Mucosa of stomach (tissue), 1 donor: ENCODE measurements around the gene ADAMTS17.

ENCODE experiments used
- H3K27me3 ChIP-seq: one replicate; pipeline ENCODE4 v1.7.0; 2013; ENCODE audit warnings: mild to moderate bottlenecking, low read length; ENCODE audit not compliant: control insufficient read depth, insufficient read depth
- H3K36me3 ChIP-seq: one replicate; pipeline ENCODE4 v1.7.0; 2013; ENCODE audit warnings: low read length; ENCODE audit not compliant: control insufficient read depth, insufficient read depth
- H3K4me1 ChIP-seq: one replicate; pipeline ENCODE4 v1.7.0; 2013; ENCODE audit warnings: mild to moderate bottlenecking, low read length; ENCODE audit not compliant: control insufficient read depth, insufficient read depth
- H3K4me3 ChIP-seq: one replicate; pipeline ENCODE4 v1.7.0; 2013; ENCODE audit warnings: low read length
- H3K9ac ChIP-seq: one replicate; pipeline ENCODE4 v1.7.0; 2013; ENCODE audit warnings: mild to moderate bottlenecking, low read length, moderate library complexity
- H3K9me3 ChIP-seq: one replicate; pipeline ENCODE4 v1.7.0; 2013; ENCODE audit warnings: mild to moderate bottlenecking, low read length, moderate library complexity; ENCODE audit not compliant: control insufficient read depth
- donor health status: Pancreatic carcinoma.

Gene ADAMTS17

DNA sequence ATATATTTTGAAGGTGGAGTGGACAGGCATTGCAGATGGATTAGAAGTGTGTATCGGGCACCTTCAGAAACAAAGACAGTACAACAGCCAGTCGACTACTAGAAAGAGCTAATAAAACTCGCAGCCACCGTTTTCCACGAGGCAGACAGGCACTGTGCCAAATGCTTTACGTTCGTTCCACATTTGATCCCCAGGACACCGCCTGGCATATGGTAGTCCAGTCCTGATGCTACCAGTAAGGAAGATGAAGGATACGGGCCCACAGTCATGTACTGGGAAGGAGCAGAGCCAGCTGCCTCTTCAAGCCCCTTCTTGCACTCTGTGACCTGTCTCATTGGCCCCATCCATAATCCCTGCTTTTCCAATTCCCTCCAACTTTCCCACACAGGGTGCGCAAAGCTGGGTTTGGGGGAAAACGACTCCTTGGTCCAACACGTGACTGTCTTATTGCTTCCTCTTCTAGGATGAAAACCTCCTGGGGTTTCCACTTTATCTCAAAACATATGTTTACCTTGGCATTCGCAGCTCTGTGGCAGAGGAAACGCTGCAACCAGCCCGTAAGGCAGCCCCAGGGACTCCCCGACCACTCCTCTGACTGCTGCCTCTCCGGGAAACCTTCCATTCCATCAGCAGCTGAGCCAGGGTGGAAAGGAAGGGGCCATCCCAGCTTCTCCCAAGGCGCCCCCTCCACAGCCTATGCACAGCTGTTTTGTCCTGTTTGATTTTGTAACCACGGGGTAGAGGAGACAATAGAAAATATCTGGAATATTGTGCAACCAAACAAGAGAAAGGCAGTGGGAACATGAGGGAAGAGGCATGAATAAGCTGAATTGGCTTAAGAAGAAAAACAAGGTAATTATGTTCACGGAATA lies 107.4 kb downstream of the ADAMTS17 start:
- no peaks in the 10 kb centered on the region for H3K9me3 ChIP-seq
- H3K4me1 ChIP-seq = peaks cover 10% of the 10 kb centered on the region
- no peak overlapping the region for H3K9ac ChIP-seq
- H3K4me3 ChIP-seq = no peak overlapping the region
- H3K27me3 ChIP-seq = no peaks in the 10 kb centered on the region
- no peaks in the 10 kb centered on the region for H3K36me3 ChIP-seq

DNA sequence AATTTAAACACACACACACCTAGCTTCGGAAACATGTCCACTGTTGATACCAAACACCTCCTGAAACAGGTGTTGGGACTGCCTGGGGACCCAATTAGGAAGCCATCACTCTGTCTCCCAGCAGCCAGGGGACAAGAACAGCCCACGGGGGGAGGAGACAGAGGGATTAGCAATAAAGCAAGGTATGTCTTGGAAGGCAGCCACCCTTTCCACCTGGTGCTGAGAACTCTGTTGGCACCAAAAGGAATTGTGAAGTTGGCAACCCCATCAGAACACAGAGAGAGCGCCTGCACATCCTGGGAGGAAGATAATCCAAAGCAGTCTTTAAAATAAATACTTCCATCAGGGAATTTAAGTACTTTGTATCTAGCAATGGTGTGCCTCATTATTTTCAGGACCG lies 111.0 kb downstream of the ADAMTS17 start:
- H3K9me3 ChIP-seq = no peaks in the 10 kb centered on the region
- H3K27me3 ChIP-seq = no peaks in the 10 kb centered on the region
- H3K4me1 ChIP-seq = peaks cover 10% of the 10 kb centered on the region
- no peaks in the 10 kb centered on the region for H3K36me3 ChIP-seq
- no peak overlapping the region for H3K4me3 ChIP-seq
- H3K9ac ChIP-seq = no peak overlapping the region

DNA sequence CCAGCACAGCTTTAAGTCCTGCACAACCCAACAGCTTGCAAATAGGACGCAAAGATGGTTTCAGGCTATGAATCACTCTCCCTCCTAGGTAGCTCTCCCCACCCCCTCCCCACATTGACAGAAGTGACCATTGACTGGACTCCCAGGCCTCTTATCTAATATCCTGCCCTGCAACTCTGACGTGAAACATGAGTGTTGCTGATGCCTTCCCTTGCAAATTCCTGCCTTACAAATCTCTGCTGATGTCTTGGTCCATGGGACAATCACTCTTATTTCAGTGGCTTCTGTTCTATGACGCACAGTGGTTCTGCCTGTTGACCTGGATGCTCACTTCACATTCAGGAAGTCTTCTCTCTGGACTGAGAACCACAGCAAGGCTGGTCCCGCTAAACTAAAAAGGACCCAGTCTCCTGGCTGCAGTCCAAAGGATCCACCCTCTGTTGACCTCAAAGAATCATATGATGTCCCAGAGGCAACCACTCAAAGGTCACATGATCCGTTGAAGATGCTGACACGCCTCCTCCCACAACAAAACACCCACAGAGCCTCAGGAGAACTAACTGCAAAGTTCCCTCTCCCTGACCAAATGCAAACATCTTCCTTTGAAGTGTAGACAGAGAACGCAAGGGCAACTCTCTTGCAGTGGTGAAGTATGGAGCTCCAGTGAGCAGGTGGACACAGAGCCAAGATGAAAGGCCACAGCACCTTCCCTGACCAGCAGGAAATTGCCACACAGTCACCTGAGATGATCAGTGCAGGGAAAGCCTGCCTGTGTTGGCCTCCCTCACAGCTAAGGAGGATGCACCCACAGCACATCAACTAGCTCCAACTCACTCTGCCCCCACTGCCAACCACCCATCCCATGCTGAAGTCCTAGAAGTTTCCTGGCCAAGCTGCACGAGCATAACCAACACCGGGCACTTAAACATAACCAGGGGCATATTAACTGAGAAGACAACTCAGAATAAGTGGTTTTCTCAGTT lies 112.3 kb downstream of the ADAMTS17 start:
- H3K4me1 ChIP-seq = peaks cover 3% of the 10 kb centered on the region
- H3K27me3 ChIP-seq = no peaks in the 10 kb centered on the region
- no peak overlapping the region for H3K9ac ChIP-seq
- H3K9me3 ChIP-seq = no peaks in the 10 kb centered on the region
- no peaks in the 10 kb centered on the region for H3K36me3 ChIP-seq
- no peak overlapping the region for H3K4me3 ChIP-seq

DNA sequence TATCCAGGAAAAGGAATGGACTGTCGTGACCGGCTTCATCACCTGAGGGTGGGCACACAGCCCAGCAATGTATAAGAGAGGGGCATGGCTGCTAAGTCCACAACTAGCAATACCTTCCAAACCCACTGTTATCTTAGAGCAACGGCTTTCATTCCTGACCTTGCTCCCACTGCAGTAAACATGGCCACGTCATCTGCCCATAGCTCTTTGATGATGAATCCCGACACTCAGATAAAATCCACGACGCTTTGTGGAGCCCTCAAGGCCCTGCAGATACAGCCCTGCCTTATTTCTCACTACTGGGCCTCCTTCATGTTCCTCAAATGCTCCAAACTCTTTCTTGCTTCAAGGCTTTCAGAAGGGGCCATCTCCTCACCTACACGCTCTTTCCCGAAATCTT lies 114.0 kb downstream of the ADAMTS17 start:
- Histone ChIP-seq H3K9me3 (no peaks in the 10 kb centered on the region), H3K4me1 (no peaks in the 10 kb centered on the region), H3K36me3 (no peaks in the 10 kb centered on the region), H3K27me3 (no peaks in the 10 kb centered on the region), H3K4me3 (no peak overlapping the region), H3K9ac (no peak overlapping the region)

DNA sequence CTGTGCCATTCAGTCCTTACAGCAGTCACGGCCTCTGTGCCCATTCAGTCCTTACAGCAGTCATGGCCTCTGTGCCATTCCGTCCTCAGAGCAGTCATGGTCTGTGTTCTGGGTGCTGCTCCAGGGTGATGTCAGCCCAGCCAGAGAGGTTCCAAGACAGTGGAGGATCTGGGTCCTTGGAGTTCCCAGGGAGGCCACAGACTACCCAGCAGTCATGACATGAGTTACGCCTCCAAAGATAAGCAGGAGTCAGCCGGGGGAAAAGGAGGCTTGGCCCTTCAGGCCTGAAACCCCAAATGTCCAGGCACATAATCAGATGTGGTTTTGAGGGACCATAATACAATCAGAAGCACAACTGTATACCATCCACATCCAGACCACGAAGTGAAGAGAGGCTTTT lies 115.7 kb downstream of the ADAMTS17 start:
- H3K4me3 ChIP-seq = no peak overlapping the region
- no peaks in the 10 kb centered on the region for H3K9me3 ChIP-seq
- H3K4me1 ChIP-seq = no peaks in the 10 kb centered on the region
- H3K27me3 ChIP-seq = no peaks in the 10 kb centered on the region
- H3K9ac ChIP-seq = no peak overlapping the region
- H3K36me3 ChIP-seq = no peaks in the 10 kb centered on the region

DNA sequence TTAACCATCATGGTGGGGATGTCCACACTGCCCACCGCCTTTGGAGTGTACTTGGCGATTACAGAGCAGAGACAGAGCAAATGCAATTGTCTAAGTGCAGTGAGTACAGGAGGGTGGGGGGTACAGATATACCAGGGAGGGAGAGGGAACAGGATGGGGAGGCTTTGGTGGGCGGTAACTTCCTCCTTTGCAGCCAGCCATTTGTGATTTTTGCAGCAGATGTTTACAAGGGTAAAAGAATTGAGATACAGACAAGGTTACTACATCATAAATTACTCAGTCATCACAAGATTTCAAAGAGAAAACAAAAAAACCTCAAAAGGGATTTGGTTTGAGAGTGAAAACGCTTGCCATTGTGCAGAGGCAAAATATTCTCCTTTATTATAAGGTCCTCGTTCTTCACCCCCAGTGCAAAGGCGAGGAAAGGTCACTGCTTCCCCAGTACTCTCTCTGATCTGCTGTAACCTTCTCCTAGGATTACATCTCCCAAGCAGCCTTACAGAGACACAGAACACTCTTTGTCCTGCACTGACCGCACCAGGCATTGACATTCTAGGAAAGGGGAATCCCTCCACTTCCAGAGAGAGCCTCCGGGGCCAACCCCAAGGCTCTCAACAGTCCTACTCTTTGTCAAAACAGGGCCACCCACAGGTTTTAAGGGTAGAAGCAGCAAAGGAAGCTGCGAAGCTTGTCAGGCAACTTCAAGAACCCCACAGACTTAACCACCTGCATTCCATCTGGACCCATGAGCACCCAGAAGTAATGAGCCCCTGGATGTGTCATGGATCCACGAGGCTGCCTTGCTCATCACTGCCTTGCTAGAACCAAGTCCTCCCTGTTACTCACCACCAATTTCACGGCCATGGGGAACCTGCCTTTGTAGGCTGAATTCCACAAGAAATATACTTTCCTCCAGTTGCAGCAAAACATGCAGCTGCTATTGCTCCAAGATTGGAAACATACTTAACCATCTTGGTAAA lies 117.3 kb downstream of the ADAMTS17 start:
- H3K4me1 ChIP-seq = no peaks in the 10 kb centered on the region

DNA sequence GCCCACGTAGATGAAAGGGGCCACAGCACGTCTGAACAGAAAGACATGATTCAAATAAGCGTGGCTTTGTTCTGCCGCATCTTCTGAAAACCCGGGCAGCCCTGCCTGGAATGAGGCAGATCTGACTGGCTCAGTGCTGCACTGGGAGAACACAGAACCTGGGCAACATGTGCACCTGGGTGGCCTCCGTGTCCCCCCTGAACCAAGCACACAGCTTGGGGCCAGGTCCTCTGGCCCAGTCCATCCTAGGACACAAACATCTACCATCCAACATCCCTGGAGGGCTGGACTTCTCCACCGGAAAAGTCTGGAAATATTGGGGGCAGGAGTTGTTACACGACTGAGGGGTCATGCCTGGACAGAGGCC lies 119.4 kb downstream of the ADAMTS17 start:
- H3K9me3 ChIP-seq = no peaks in the 10 kb centered on the region
- H3K4me1 ChIP-seq = no peaks in the 10 kb centered on the region
- no peaks in the 10 kb centered on the region for H3K36me3 ChIP-seq
- H3K27me3 ChIP-seq = no peaks in the 10 kb centered on the region
- H3K9ac ChIP-seq = no peak overlapping the region
- no peak overlapping the region for H3K4me3 ChIP-seq

More for the DNA sequence above, 117.3 kb downstream of the ADAMTS17 start:
- Histone ChIP-seq H3K9me3 (no peaks in the 10 kb centered on the region), H3K36me3 (no peaks in the 10 kb centered on the region), H3K4me3 (no peak overlapping the region), H3K27me3 (no peaks in the 10 kb centered on the region), H3K9ac (no peak overlapping the region)

DNA sequence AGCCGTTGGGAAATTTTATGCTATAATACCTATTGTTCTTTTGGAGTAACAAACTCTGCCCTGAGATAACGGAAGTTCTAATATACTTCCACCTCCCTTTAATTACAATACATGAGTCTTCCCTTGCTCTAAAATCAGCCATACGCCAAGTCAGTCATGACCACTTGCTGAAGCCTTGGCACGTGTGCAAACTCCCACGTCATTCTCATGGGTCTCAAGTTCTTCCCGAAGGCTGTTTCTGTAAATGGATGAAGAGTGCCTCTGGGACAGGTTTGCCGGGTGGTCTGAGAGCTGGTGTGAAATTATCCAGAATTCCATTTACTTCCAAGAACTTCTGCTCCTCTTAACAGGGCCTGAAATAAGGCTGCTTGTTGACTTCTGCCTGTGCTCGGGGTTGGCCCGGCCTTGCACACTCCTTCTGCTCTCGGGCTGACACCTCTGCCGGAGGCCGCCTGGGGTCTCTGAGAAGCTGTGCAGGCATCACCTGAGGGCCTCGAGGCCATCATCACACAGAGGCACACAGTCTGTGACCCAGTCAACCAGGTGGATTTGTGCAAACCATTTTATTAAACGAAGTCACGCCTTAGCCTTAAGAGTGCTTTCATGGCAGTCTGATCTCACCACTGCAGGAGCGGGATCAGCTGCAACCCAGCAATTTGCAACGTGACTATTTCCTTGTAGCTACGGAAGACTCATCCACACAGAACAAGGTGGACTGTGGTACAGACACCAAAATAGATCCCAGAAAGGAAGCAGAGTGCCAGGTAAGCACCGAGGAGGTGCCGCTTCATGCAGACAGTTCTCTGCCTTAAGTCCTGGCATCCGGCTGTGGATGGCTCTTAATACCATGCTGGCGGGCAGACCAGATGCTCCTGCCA lies 120.1 kb downstream of the ADAMTS17 start:
- no peak overlapping the region for H3K9ac ChIP-seq
- H3K36me3 ChIP-seq = no peaks in the 10 kb centered on the region
- peaks cover under 1% of the 10 kb centered on the region for H3K4me1 ChIP-seq
- no peaks in the 10 kb centered on the region for H3K9me3 ChIP-seq
- H3K27me3 ChIP-seq = no peaks in the 10 kb centered on the region
- no peak overlapping the region for H3K4me3 ChIP-seq

DNA sequence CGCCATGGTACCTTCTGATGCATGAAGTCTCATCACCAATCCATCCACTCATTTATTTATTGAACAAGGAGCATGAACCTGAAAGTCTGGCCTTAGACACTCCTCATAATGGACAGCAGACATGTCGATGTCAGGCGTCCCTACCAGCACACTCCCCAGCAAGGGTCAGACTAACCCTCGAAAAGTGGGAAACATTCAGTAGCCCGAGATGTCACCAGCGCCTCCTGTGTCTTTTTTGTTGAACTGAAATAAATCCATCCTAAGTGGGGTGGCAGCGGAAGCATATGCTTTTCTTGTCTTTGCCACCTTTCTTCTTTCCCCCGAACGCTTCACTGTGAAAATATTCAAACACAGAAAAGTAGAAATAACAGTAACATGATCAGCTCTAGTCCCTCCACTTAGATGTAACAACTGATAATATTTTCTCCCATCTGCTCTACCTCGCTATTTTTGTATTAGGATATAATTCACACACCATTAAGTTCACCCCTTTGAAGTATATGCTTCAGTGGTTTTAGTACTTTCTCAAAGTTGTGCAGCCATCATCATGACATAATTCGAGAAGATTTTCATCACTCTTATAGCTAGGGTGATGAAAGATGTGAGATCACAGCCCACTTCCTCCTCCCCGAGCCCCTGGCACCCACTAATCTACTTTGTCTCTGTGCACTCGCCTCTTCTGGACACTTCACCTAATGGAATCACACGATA lies 121.6 kb downstream of the ADAMTS17 start:
- H3K9me3 ChIP-seq = no peaks in the 10 kb centered on the region
- H3K9ac ChIP-seq = no peak overlapping the region
- no peaks in the 10 kb centered on the region for H3K36me3 ChIP-seq
- H3K4me3 ChIP-seq = no peak overlapping the region
- no peaks in the 10 kb centered on the region for H3K27me3 ChIP-seq
- peaks cover 6% of the 10 kb centered on the region for H3K4me1 ChIP-seq

DNA sequence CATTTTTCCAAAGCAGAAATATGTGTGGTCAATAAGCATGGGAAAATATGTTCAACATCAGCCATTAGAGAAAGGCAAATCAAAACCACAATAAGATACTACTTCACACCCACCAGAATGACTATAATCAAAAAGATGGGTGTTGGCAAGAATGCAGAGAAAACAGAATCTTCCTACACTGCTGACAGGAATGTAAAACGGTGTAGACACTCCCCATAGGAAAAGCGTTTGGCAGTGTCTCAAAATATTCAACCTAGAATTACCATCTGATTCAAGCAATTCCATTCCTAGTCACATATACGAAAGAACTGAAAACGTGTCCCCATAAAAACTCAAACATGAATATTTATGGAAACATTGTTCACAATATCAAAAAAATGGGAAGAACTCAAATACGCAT lies 123.3 kb downstream of the ADAMTS17 start:
- Histone ChIP-seq H3K27me3 (no peaks in the 10 kb centered on the region), H3K4me1 (peaks cover 6% of the 10 kb centered on the region), H3K36me3 (no peaks in the 10 kb centered on the region), H3K9me3 (no peaks in the 10 kb centered on the region), H3K9ac (no peak overlapping the region), H3K4me3 (no peak overlapping the region)
